Right lobe of liver (tissue), 6 donors: Measurements from ENCODE around the gene CPA3. TPM values are rescaled to one million over a fixed set of nuclear protein-coding genes. Genes with fewer than 3 reads are reported as not detected.
A peak's percentile ranks its signal among the peaks of the same experiment; 100 is the strongest.

Source experiments
- ATAC-seq, 4 donors: fragments of 200-7000 bp; cut with Tn5 transposase; one replicate each; pipeline ENCODE4 v1.9.1; 2020; ENCODE audit warnings: mild to moderate bottlenecking in 4 of 4, moderate library complexity in 4 of 4
- DNase-seq, 3 donors: peaks; one replicate each; pipeline ENCODE4 v3.0.0-alpha.2; 2020
- H3K27ac ChIP-seq, 3 donors: fragments of 200-600 bp; one replicate each; pipeline ENCODE4 v1.8.0; 2022
- H3K27me3 ChIP-seq, 2 donors: fragments of 200-600 bp; one replicate each; pipeline ENCODE4 v1.8.0; 2022
- H3K36me3 ChIP-seq, 4 donors: fragments of 200-600 bp; sonication (generic) in 1 of 4; one replicate each; pipeline versions ENCODE4 v1.5.1 to v1.8.0; 2017 to 2022; ENCODE audit warnings: control low read depth in 1 of 4
- H3K4me1 ChIP-seq, 4 donors: fragments of 200-600 bp; sonication (generic) in 1 of 4; one replicate each; pipeline versions ENCODE4 v1.5.1 to v1.8.0; 2017 to 2022; ENCODE audit warnings: control low read depth in 1 of 4
- H3K4me3 ChIP-seq, 3 donors: fragments of 200-600 bp; one replicate each; pipeline ENCODE4 v1.8.0; 2022
- H3K9me3 ChIP-seq, 4 donors: fragments of 200-600 bp; sonication (generic) in 1 of 4; one replicate each; pipeline versions ENCODE4 v1.5.1 to v1.8.0; 2017 to 2022; ENCODE audit warnings: control low read depth in 1 of 4
- CTCF ChIP-seq, 4 donors: fragments of 200-600 bp in 3 of 4; fragments of 450-650 bp in 1 of 4; IDR thresholded peaks; one replicate each; pipeline versions ENCODE4 v1.5.1 to v1.8.0; 2016 to 2022; ENCODE audit warnings: antibody characterized with exemption in 4 of 4, mild to moderate bottlenecking in 2 of 4
- POLR2A ChIP-seq: fragments of 450-650 bp; IDR thresholded peaks from one replicate; pipeline ENCODE4 v1.6.1; 2017; ENCODE audit warnings: antibody characterized with exemption, mild to moderate bottlenecking
- WGBS: methylation state at CpG from one replicate; pipeline ENCODE4 v1.1.6; 2018; ENCODE audit warnings: low coverage, low lambda C conversion rate; ENCODE audit not compliant: insufficient coverage; ENCODE audit errors: missing lambda C conversion rate; 5-methylcytosine and 5-hydroxymethylcytosine counted together
- intact Hi-C, 2 donors: fragments of 100-400 bp; cut with DNase I; formaldehyde crosslinking; loops; one replicate each; pipeline versions ENCODE4 v1.11.2 to v1.14.1; 2022
- total RNA-seq, 6 experiments: library from RNA; depleted of rRNA in 2 of 6; stranded (reverse); fragments of >200 nt in 2 of 6; fragmentation: NEBNext Ultra II Directional in 3 of 6; extraction: Animal tissue kit (Norgen Biotek cat#: 25700) in 3 of 6; gene quantifications; one replicate each; pipeline versions ENCODE4 v1.1.0 to v1.2.4, GENCODE V29; 2016 to 2023
- donor health status: DM: no; HTN: yes; CAD: no.
- donor health status: DM: no; HTN: no; CAD: no.
- donor health status: DM: no; HTN: no; CAD: no.
- donor health status: DM: no; HTN: yes; CAD: no.
- donor health status: DM: no; HTN: yes; CAD: no.

The CPA3 gene
- total RNA-seq, 6 experiments from 2014 or later, result 0.12 to 0.27 (median 0.22) TPM; not detected in 1

GRCh38 chr3:148903022-148903442, 37.9 kb downstream of the CPA3 start:
- no peaks in the 10 kb centered on the region for H3K9me3 ChIP-seq
- ATAC-seq (no peak), DNase-seq (no peak)
- intact Hi-C loops, result no loop called here
- no peaks in the 10 kb centered on the region for H3K4me1 ChIP-seq
- WGBS, result 70% methylated on average over 2 of the region's 2 CpGs
- TF ChIP-seq CTCF (IDR thresholded peaks at IDR 0.05) (no peak), POLR2A (no peak)
- H3K4me3 ChIP-seq, result no peak overlapping the region
- no peak overlapping the region for H3K27ac ChIP-seq
- no peaks in the 10 kb centered on the region for H3K27me3 ChIP-seq
- no peaks in the 10 kb centered on the region for H3K36me3 ChIP-seq

DNA sequence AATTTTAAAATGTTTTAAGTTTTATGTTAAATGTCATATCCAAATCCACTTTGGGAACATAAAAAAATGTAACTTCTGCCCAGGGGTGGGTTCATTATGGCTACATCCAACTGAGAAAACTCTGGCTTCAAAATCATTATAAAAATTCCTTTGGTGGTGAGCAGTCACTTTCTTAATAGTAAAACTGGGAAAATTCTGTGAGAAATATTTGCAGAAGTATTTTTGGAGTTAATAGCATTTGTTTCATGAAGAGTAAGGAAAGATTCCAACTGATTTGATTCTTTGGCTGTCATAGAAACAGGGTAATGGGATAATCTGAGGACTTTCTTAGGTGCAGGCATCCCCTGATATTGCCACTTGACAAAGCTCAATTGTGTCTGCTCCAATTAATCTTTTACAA, 38.8 kb downstream of the CPA3 start:
- intact Hi-C loops, result no loop called here

DNA sequence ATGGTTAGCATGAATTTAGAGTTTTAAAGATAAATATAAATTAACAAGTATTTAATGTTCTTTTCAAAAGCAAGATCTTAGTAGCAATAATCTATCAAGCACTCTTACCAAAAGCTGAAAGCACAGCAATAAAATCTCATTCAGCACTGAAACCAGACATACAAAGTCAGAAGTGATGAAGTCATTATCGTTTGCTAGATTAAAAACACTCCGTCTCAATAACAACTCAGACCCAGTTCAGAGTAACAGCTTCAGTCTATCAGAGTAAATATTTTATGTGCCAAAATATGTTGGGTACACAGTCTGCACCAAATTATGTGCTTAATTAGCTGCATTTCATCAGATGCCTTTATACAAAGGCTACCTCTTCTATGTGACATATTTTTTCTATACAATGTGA, 41.6 kb downstream of the CPA3 start:
- ATAC-seq, result no peak
- H3K36me3 ChIP-seq, result no peaks in the 10 kb centered on the region
- H3K4me1 ChIP-seq, result no peaks in the 10 kb centered on the region
- intact Hi-C loops, result no loop called here
- no peak for DNase-seq
- H3K27me3 ChIP-seq, result no peaks in the 10 kb centered on the region
- WGBS, result 73% methylated on average over 2 of the region's 2 CpGs
- no peak for TF ChIP-seq CTCF (IDR thresholded peaks at IDR 0.05)
- no peak for TF ChIP-seq POLR2A
- no peaks in the 10 kb centered on the region for H3K9me3 ChIP-seq
- H3K27ac ChIP-seq, result no peak overlapping the region
- no peak overlapping the region for H3K4me3 ChIP-seq

More for the DNA sequence above, 38.8 kb downstream of the CPA3 start:
- H3K4me3 ChIP-seq, result no peak overlapping the region
- no peaks in the 10 kb centered on the region for H3K4me1 ChIP-seq
- no peak overlapping the region for H3K27ac ChIP-seq
- no peaks in the 10 kb centered on the region for H3K27me3 ChIP-seq
- no peaks in the 10 kb centered on the region for H3K9me3 ChIP-seq
- DNase-seq, result no peak
- H3K36me3 ChIP-seq, result no peaks in the 10 kb centered on the region
- ATAC-seq, result no peak
- no peak for TF ChIP-seq CTCF (IDR thresholded peaks at IDR 0.05)
- TF ChIP-seq POLR2A, result no peak

DNA sequence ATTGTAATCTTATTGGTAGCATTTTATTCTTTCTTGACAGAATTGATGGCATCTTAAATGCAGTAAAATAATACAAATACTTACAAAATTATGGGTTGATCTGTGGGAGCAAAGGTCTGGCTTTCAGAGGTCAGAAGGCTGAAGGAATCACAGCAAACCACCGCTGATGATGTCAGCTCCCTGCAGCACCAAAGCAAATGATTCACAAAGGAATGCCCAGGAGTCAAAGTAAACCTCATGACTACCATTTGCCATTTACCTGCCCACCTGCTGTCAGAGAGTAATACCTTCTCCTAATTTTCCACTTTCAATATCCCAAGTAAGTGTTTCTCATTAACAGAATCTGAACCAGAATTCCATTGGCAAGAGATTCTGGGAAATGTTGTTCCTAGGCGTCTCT, 46.1 kb downstream of the CPA3 start:
- no peaks in the 10 kb centered on the region for H3K27me3 ChIP-seq
- peak in 1 of 4 donors; percentile 71 for ATAC-seq
- intact Hi-C loops, result no loop called here
- H3K4me3 ChIP-seq, result no peak overlapping the region
- no peaks in the 10 kb centered on the region for H3K36me3 ChIP-seq
- no peak for DNase-seq
- H3K4me1 ChIP-seq, result no peaks in the 10 kb centered on the region
- peaks cover 0 to 4% (median 0%) of the 10 kb centered on the region in 4 donors for H3K9me3 ChIP-seq
- TF ChIP-seq POLR2A, result no peak
- TF ChIP-seq CTCF (IDR thresholded peaks at IDR 0.05), result no peak
- no peak overlapping the region for H3K27ac ChIP-seq
- 51% methylated on average over 2 of the region's 2 CpGs for WGBS

DNA sequence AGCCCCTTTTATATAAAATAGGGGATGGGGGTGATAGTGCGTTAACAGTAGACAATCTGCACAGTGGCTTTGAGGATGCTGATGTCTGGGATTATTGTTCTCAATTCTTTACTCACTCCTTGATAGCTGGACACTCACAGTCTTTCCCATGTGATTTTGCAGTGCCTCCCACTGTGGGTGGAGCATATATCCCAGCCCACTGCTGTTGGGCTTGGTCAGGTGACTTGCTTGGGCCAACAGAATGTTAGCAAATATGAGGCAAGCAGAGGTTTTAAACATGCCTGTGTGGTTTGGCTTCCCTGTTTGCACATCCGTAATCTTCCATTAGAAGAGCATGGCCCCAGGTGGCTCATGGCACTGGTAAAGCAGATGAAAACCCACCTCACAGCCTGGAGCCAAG, 46.5 kb downstream of the CPA3 start:
- Histone ChIP-seq H3K36me3 (no peaks in the 10 kb centered on the region), H3K27me3 (no peaks in the 10 kb centered on the region), H3K4me1 (no peaks in the 10 kb centered on the region), H3K27ac (no peak overlapping the region), H3K9me3 (peaks cover 0 to 4% (median 0%) of the 10 kb centered on the region in 4 donors), H3K4me3 (no peak overlapping the region)
- TF ChIP-seq CTCF (IDR thresholded peaks at IDR 0.05) (no peak), POLR2A (no peak)
- DNase-seq, result no peak
- intact Hi-C loops, result no loop called here
- no peak for ATAC-seq
- WGBS, result 86% methylated on average over 2 of the region's 2 CpGs
